Hindlimb muscle (tissue), 1 donor: Measurements from ENCODE around the gene RPAP2. TPM values are rescaled to one million over a fixed set of nuclear protein-coding genes. Genes with fewer than 3 reads are reported as not detected.

ENCODE experiments used
- DNase-seq: peaks from one replicate; pipeline ENCODE4 v3.0.0-alpha.2; 2013
- polyA plus RNA-seq: library from polyadenylated mRNA; unstranded; fragments of 120-200 nt; gene quantifications from one replicate; pipeline ENCODE4 v1.2.1, GENCODE V29; 2013; ENCODE audit not compliant: insufficient read length

RPAP2 gene
- polyA plus RNA-seq, 1 donor, result 16.6 TPM

DNA sequence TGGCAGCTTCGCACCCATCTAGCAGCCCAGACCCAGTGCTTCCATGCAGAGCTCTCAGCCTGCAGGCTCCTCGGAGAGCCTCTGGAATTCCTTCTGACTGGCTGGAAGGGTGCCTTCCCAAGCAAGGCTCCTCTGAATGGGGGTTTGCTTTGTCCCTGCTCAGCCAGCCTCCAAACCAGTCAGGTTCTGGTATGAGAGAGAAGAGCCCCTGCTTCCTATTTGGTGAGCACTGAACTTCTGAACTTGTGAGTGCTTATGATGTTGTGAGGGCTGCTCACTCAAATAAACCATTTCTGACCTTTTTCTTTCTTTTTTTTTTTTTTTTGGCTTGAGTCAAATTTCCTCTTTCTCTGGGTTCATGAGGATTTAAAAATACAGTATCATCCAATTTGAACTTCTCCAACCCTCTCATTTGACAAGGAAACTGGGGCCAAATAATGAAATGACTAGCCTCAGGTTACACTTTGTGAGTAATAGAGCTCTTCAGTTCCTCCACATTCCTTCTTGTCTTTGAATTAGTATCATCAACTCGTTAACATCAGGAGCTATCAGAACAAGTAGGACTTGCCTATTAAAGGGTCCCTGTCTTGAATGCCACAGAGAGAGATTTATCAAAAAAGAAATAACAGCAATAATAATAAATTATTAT, 148.3 kb downstream of the RPAP2 start:
- DNase-seq, result no peak

- DNase-seq, result no peak
Measured at GRCh38 chr1:92447976-92448375, 149.1 kb downstream of the RPAP2 start.

Other genes starting within 250 kb of the RPAP2 start
- not detected for gene SETSIP, start 223.6 kb upstream of the RPAP2 start, polyA plus RNA-seq
- 4.4 TPM for gene BTBD8, start 218.7 kb upstream of the RPAP2 start, polyA plus RNA-seq
- not detected for gene C1orf146, start 81.1 kb upstream of the RPAP2 start, polyA plus RNA-seq
- 11.9 TPM for gene GLMN, start 72 bp upstream of the RPAP2 start, polyA plus RNA-seq
- 0.28 TPM for gene GFI1, start 187.9 kb downstream of the RPAP2 start, polyA plus RNA-seq